ENCODE measurements around the gene ACTL9.

Gene ACTL9

DNA sequence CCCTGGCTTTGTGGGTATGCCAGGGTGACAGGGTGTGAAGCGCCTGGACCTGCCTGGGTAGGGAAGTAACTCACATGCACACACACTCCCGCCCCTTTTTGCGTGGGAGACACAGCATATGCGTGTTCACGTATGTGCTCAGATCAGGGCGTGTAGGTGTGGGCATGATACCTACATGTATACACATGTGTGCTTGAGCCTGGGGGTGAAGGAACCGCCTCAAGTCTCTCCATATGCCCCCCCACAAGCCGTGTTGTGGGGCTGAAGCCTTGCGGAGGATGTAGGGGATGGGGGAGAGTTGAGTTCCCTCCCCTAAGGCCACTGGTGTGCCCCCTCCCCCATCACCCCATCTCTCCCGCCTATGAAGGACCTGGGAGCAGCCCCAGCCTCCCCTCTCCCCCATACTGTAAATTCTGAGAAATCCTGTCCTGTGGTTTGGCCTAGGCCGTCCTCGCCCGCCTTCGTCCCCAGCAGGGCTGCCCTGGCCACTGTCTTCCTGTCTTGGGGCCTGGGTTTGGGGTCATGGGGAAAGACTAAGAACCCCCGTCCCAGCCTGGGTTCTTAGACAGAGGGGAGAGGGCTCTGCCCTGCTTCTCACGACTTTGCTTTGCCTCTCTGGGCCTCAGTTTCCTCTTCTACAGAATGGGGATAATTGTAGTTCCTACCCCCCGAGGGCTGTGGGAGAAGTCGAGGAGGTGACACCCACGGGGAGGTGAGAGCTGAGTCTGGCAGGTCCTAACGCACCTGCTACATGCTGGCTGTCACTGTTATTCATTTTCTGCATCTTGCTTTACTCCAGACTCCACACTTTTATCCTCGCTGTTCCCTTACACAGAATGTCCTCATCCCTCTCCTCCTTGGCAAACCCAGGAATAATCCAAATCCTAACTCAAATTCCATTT, 14.3 kb downstream of the ACTL9 start:
- peak; percentile 28 for DNase-seq

DNA sequence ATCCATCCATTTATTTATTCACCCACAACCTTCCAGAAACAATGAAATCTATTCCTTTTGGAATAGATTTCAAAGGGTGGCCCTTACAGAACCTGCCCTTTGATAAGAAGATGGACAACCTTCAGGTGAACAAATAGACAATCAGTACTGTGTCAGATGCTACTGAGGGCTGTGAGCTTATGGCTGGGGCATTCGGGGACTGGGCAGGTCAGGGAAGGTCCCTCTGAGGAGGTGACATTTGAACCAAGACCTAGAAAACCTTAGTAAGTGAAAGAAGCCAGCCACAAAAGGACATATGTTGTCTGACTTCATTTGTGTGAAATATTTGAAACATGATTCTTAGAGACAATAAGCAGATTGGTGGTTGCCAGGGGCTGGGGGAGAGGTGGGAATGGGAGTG, 15.7 kb downstream of the ACTL9 start:
- no peak for DNase-seq

DNA sequence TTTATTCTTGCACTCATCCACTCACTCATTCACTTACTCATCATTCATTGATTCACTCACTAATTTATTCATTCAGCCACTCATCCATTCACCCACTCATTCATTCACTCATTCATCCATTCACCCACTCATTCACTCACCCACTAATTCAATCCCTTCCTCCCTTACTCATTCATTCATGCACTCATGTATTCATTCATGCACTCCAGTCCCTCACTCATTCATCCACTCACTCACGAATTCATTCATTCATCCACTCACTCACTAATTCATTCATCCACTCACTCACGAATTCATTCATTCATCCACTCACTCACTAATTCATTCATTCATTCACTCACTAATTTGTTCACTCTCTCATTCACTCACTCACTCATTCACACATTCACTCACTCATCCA, 16.1 kb downstream of the ACTL9 start:
- DNase-seq = no peak

DNA sequence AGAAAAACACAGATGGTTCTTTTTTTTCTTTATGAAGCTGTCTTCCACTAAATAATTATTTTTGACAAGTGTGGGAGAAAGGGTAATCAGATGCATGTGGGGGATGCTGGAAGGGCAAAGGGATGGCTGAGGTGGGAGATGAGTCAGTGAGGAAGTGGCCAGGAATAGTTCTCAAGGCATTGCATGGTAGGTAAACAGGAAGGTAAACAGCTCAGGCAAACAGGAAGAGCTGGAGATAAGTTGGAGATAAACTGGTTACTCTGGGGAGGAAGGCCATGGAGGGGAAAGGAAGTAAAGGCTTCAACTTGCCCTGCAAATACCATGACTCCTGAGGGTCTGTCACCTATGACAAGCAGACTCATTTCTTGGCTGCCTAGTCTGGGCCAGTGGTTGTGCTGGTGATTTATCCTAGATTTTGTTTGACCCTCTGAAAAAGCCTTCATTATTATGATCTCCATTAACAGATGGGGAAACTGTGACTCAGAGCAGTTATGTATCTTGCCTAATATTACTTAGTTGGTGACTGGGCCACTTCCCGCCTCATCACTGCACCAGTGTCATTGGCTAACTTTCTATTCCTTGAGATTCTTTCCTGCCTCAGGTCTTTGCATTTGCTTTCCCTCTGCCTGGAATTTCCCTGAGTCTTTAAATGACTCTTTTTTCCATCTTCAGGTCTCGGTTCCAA, 17.1 kb downstream of the ACTL9 start:
- DNase-seq = no peak

DNA sequence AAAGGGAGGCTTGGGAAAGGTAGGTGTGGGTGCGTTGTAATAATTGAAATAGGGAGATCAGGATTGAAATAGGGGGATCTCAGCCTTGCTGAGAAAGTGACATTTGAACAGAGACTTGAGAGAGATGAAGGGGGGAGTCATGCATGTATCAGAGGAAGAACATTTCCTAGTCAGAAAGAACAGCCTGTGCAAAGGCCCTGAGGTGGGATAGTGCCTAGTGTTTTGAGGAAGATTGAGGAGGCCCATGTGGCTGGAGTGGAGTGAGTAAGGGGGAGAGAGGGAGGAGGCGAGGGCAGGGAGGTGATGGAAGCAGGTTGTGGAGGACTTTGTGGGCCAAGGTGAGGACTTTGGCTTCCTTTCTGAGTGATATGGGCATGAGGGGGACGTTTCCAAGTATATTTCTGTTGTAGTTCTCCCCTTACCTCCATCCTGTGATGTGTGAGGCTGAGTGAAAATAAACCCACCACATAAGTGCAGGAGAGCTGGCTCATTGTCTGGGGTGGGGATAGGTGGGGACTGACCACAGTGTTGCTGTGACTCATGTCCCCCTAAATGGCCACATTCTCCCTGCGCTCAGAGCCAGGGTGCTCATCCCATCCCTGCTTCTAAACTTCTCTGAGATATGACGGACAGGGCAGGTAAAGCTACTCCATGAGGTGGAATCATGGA, 17.8 kb downstream of the ACTL9 start:
- no peak for DNase-seq

DNA sequence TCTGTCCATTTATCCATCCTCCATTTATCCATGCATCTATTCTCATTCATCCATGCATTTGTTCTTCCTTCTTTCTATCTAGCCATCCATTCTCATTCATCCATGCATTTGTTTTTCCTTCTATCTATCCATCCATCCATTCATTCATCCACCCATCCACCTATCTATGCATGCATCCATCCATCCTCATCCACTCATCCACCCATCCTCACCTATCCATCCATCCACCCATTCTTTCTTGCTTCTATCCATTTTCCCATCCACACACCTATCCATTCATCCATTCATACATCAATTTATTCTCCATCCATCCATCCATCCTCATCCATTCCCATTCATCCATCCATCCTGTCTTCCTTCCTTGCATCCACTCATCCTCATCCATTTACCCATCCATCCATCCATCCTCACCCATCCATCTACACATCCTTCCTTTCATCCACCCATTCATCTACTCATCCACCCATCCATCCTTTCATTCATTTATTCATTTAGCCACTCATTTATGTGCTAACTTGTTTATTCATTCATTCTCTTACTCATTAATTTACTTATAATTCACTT, 20.3 kb downstream of the ACTL9 start:
- no peak for DNase-seq

DNA sequence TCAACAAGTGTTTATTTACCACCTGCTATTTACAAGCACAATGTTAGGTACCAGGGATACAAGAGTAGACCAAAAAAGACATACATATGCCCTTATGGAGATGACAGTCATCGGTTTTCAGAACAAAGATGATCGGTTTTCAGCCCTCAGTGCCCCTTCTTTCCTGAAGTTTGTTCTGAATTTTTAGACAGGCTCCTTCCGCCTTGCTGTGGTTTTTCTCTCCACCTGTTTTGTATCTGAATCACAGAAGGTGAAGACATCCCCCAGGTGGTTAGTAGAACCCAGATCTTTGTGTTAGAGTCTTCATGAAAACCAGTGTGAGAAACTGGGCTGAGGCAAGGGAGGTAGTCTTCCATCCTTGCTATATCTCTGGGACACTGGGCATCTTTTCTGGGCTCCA, 23.5 kb downstream of the ACTL9 start:
- no peak for DNase-seq

DNA sequence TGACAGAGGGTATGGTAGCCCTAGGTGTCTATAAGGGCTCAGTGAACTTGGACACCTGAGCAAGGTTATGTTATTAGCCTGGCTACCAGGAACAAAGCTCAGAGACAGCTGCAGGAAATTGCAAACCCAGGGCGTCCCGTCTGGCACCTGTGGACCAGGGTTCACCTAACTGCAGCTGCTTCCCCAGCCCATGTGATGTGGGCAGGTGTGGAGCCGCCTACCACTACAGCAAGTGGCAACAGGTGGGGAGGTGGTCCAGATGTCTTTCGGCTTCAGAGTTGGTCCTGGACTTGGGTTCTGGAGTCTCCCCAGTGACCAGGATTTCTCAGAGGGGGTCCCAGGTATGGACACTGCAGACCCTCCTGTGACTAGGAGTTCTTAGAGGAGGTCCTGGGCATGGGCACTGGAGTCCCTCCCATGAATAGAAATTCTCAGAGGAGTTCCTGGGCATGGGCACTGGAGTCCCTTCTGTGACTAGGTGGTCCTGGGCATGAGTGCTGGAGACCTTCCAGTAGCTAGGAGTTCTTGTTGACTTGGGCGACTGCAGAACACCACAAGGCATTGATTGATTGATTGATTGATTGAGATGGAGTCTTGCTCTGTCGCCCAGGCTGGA, 25.2 kb downstream of the ACTL9 start:
- DNase-seq = no peak

DNA sequence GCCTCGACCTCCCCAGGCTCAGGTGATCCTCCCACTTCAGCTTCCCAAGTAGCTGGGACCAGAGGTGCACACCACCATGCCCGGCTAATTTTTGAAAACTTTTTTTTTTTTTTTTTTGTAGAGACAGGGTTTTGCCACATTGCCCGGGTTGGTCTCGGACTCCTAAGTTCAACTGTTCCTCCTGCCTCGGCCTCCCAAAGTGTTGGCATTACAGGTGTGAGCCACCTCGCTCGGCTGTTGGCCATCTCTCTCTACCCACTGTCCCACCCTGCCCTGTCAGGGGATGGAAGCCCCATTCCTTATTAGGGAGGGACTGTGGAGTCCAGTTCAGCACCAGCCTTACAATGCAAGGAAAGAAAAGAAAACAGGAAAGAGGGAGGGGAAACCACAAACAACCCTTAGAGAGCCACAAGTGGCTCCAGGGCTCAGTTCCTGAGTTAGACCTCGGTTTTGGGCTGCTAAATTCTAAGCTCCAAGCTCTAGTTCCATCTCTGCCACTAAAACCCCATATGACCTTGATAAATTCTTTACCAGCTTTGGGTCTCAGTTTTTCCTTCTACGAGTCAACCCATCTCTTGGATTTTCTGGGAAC, 31.7 kb downstream of the ACTL9 start:
- DNase-seq = no peak

DNA sequence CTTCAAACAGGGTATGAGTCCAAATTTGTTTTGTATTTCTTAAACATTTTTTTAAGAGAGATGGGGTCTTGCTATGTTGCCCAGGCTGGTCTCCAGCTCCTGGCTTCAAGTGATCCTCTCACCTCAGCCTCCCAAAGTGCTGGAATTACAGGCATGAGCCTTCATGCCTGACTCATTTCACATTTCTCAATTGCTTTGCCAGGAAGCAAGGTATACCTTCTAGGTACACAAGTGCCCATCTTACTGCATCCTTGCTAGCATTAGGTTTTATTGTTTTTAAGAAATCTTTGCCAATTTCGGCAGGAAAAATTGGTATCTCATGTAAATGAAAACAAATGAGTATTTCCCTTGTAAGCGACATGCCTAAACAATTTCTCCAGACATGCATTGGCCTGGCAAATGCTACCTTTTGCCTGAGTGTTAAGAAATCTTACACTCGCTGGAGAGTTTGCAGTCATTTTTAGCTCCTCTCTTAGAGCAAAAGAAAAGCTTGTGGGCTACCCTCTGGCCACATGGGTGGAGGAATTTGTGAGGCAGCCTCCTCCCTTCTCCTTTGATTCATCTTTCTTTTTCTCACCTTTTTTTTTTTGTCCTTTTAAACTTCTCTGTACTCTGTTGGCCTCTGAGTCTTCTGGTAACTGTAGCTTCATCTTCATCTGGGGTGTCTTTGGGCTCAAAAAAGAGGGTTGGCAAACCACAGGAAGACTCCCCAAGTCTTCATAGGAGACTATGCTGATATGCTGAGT, 33.0 kb downstream of the ACTL9 start:
- DNase-seq = no peak

DNA sequence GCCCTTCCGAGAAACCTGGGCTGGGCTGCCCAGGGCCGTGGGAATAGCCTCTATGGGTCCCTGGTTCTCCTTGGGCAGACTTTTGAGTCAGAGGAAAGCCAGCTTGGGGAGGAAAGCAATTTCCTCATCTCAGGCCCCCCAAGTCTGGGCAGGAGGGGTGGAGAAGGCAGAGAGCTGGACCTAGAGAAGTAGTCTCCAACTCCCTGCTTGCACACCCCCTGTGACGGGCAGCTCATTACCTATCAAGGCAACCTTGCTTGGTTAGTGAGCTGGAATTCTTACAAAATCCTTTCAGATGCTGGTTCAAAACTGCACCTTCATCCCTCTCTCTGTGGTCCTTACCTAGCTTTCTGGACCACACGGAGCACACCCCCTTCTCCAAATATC, 33.9 kb downstream of the ACTL9 start:
- DNase-seq = no peak

DNA sequence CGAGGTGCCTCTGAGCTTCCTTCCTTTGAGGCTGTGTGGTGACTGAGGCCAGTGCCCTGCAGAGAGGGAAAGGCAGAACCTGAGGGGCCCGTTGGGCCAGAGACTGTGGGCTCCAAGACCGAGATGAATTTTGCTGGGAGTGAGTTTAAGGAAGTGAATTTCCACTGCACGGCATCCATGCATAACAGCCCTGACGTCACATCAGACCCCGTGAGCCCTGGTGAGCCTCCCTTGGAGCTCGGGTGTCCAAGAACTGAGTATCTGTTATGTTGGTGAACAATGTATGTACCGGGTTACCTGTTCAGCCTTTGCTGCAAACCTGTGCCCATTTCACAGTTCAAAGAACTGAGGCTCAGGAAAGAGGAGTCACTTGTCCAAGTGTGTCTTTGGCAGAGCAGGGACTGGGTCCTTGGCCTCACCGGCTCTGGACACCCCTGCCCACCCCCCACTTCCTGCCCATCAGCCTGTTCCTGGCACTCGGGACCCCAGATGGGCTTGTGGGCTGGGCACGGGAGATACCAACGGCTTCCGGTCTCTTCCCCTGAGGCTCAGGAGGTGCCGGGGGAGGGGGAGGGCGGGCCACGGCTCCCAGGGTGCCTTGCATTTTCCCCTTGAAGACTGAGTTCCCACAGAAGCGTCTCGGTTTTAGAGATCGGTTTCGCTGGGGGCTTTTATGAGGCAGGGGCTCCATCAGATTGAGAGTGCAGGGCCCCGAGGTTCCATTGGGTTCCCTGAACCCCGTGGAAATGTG, 34.5 kb downstream of the ACTL9 start:
- no peak for DNase-seq

DNA sequence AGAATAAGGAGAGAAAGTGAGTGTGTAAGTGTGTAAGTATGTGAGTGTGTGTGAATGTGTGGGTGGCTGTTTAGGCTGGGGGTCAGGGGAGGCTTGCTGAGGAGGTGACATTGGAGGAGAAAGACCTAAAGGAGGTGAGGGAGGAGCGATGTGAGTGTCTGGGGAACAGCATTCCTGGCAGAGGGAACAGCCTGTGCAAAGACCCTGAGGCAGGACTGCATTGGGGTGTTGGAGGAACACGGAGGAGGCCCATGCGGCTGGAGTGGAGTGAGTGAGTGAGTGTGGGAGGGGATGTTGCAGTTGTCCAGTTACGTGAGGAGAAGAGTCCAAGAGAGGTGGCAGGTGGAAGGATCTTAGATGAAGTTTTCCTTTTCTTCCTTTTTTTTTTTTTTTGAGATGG, 36.3 kb downstream of the ACTL9 start:
- no peak for DNase-seq

DNA sequence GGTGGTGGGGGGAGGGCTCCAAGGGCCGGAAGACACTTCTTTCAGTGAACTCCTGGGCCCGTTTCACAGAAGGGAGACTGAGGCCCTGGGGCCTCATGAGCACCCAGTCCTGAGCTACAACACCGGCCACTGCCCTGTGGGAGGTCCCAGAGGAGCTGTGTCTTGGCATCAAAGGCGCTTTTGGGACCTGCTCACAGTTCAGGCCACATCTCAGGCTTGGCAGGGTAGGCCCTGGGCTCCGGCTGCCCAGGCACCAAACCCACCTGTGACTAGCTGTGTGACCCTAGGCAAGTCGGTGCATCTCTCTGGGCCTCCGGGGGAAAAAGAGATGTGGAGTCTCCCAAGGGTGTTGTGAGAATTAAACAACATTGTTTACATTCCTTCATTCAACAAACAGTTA, 38.7 kb downstream of the ACTL9 start:
- no peak for DNase-seq

DNA sequence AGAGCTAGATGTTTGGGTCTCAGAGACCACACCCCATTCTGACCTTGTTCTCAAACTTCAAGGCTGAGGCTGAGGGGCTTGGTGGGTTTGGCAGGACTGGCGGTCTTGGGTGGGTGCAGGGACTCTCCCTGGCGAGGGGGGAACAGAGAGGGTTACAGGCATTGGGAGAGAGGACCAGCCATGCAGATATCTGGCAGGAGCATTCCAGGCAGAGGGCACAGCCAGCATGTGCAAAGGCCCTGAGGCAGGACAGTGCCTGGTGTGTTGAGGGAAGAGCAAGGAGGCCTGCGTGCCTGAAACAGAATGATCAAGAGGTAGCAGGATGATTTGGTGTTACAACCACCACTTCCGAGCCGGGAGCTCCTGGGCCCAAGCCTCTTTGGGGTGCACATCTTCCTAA, 40.7 kb downstream of the ACTL9 start:
- DNase-seq = no peak

DNA sequence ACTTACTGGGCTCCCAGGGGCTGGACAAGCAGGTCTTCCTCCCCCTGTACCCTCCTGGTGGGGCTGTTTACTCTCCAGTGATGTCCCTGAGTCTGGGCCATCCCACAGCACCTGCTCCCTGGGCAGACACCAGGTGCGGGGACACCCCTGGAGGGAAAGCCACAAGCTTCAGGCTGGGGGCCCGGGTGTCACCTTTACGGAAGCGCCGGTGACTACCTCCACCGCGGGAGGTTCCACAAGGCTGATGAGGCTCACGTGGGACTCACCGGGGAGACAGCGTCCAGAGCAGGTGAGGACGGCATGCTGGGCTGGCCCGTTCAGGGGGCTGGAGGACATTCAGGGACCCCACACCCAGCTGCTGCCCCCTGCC, 43.3 kb downstream of the ACTL9 start:
- no peak for DNase-seq

DNA sequence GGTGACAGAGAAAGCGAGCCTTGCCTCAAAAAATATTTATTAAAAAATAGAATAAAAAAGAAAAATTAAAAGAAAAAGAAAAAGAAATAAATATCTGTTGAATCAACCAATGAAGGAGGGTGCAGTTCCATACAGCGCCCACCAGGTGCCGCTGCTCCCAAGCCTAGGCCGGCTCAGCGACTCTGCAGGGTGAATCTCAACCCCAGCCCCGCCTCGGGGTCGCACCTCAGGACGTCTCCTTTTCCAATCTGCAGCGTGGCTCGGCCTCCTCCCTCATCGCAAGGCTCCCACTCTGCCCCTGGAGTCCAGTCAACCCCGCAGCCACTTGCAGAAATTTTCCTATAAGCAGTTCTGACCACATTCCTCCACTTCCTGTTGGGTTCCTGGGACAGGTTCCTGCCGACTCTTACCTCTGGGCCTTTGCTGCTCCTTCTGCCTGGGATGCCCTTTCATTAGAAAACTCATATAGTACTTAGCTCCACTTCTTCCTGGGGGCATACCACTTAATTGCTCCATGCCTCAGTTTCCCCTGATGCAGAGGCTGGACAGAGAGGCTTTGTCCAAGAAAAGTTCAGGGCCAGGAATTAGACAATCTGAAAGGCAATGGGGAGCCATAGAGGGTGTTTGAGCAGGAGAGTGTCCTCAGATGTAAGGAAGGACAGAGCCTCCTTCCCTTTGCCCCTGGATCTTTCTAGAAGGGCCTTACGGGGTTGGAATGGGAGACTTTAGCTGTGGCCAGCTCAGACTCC, 43.8 kb downstream of the ACTL9 start:
- peak; percentile 76 for DNase-seq

DNA sequence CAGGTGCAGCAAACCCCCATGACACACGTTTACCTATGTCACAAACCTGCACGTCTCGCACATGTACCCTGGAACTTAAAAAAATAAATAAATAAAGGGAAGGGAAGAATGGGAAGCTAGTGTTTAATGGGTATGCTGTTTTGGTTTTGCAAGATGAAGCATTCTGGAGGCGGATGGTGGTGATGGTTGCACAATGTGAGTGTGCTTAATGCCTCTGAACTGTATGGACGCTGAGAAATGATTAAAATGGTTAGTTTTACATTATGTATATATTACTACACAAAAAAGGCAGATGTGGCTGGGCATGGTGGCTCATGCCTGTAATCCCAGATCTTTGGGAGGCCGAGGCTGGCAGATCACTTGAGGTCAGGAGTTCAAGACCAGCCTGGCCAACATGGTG, 50.4 kb downstream of the ACTL9 start:
- DNase-seq = no peak
